ENCODE measurements around the gene CSNK1A1. TPM values are rescaled to one million over a fixed set of nuclear protein-coding genes. Genes with fewer than 3 reads are reported as not detected.
"Not testable (repeated sequence)": the region's sequence is repeated elsewhere in the genome, so short reads cannot be mapped to it uniquely, and the experiment has no call there.

Gene CSNK1A1
- total RNA-seq, 1 donor from 2014 or later: 294 TPM

DNA sequence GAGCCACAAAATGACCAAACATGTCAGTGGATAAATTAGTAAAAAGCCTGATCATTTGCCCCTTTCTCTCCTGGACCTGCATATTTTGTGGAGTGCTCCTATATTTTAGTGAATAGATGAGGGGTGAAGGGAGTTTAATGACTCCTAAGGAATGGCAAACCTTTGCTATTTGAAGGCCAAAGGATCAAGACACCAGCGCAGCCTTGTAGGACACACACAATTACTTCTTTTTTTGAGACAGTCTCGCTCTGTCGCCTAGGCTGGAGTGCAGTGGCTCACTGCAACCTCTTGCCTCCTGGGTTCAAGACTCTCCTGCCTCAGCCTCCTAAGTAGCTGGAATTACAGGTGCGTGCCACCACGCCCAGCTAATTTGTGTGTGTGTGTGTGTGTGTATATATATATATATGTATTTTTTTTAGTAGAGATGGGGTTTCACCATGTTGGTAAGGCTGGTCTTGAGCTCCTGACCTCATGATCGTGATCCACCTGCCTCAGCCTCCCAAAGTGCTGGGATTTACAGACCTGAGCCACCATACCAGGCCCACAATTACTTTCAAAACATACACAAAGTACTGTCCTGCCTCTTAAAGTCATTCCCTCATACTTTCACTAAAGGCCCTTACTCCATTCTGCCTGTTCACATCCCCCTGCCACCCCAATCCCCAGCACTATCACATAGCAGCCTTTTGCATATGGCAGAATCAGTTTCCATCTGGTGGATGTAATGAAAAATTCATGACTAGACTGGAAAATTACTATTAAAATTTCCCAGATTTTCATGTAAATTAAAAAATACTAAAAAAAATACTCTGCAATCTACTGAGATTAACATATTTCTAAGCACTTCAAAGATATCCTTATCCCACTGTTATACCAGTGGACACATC is 60.4 kb downstream of the CSNK1A1 start:
- DNase-seq (ENCODE audit: low read depth in 2 of 2): no peak

DNA sequence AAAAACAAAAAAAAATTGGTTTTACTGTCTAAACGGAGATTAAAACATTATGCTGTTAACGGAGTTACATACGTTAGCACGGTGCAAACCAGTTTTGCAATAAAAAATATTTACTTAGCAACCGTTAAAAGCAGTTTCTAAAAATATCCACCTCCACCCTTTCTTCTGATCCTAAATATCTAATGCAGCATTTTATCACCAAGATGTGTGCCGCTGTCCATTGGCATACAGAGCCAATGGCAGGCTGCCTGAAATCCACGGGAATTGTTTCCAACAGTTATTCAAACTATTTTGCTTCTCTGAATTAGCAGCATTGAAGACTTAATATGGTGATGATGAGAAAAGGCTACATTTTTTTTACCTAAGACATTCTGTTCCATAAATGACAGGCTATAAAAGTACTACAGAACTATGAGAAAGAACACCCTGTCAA is 61.6 kb downstream of the CSNK1A1 start:
- DNase-seq (ENCODE audit: low read depth in 2 of 2): peak; percentile 37 to 51

DNA sequence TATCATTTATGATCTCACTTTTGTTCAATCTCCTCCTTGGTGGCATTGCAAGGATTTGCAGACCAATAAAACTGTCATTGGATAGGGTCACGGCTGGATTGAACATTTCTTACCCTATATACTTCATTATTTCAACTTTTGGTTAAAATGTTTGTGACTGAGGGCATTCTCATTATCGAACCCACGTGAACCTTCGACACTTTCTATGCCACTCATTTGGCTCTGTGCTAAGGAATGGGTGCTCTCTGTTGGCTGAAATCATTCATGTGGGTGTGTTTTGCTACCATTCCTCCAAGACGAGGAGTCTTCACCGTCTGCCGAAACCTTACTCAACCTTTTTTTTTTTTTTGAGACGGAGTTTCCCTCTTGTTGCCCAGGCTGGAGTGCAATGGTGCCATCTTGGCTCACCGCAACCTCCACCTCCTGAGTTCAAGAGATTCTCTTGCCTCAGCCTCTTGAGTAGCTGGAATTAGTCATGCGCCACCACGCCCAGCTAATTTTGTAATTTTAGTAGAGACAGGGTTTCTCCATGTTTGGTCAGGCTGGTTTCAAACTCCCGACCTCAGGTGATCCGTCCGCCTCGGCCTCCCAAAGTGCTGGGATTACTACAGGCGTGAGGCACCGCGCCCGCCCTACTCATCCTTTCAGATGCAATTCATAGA is 62.5 kb downstream of the CSNK1A1 start:
- no peak for DNase-seq (ENCODE audit: low read depth in 2 of 2)

DNA sequence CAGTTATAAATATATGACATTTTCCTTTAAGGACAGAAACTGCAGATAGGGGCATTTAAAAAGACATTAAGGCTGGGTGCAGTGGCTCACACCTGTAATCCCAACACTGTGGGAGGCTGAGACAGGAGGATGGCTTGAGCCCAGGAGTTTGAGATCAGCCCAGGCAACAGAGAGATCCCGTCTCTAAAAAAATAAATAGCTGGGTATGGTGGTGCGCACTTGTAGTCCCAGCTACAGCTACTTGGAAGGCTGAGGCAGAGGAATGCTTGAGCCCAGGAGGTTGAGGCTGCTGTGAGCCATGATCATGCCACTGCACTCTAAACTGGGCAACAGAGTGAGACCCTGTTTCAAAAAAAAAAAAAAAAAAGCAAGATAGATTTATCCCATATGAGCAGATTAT is 63.6 kb downstream of the CSNK1A1 start:
- no peak for DNase-seq (ENCODE audit: low read depth in 2 of 2)

DNA sequence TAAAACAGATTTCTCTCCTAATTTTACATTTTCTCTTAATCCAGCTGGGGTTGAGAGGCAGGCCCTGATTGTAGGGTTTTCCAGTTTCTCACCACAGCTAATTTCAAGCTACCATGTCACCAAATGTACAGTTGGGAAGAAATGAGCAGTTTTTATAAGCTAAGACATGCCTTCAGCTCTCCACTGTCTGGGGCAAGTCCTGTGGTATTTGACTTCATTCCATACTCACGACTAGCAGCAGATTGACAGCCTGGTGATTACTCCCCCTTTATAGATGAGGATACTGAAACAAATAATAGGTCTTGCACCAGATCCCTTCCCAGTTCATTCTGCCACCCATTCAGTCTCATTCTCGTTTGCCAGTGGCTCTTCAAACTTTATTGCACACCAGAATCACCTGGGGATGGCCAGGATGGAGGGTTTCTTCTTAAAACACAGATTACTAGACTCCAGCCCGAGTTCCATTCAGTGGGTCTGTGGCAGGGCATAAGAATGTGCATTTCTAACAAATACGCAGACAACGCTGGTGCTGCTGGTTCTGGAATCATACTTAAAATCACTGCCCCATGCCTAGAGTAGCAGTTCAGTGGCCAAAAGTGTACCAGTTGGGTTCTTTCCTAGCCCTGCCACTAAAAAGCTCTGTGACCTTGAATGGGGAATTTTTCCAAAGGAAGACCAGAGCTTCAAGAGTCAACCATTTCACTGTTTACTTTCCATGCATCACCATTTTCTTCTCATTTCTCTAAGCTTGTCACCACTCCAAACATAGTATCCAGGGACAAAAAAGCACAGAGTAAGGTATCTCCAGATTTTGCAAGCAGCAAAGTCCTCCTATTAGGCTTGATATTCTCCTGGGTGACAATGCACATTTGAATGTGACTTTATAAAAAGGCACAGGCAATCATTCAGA is 64.3 kb downstream of the CSNK1A1 start:
- peak; percentile 51 to 58 for DNase-seq (ENCODE audit: low read depth in 2 of 2)

DNA sequence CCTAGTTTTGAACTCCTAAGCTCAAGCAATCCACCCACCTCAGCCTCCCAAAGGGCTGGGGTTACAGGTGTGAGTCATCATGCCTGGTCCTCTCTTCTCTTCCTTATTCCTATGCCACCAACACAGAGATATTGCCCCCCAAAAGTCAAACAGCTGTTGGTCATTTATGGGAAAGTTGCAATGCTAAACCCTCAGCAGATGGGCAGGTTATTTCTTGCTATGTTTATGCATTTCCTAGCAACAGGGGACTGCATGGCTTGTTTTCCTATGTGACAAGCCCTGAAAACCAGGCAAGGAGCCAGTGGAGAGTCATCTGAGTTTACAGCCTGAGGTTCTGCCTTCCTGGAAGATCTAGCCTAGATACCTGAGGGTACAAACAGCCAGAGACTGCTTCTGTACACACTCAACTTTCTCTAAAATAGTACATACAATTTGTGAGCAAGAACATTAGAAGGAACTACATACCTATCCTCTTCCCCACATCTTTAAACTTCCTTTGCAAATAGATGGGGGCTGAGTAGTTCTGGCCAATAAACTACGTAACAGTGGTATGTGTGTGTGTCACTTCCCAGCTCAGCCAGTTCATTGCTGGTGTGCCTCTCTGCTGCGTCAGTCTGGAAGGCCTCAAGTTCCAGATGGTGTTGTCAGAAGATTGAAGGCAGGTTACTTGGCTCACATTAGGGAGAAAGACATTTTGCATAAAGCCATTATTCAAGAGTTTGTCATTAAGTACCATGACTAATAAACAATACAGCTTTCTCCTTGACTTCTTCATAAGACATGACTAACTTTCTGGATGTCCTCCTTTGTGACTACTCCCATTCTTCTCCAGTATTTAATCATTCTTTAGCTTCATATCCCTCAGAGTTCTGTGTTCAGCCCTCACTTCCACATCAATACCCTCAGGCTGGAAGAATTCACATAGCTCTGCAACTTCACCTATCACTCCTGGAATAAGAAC is 65.3 kb downstream of the CSNK1A1 start:
- DNase-seq (ENCODE audit: low read depth in 2 of 2): peak; percentile 95 to 99

DNA sequence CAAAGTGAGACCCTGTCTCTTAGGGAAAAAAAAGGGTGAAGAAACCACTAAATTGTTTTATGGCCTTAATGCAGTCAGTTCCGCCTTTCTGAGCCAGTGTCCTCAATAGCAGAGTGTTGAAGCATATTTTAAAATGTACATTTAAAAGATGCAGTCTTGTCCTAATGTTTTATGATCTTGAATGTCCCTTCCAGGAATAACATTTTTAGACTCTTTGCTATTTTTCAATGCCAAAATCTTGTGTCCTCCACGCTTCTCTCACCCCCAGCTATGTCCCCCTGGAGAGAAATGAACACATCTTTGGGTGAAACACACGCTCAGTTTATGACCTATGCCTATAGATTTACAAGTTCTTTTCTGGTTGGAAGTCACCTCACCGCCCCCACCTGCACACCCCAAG is 69.8 kb downstream of the CSNK1A1 start:
- DNase-seq (ENCODE audit: low read depth in 2 of 2): no peak

DNA sequence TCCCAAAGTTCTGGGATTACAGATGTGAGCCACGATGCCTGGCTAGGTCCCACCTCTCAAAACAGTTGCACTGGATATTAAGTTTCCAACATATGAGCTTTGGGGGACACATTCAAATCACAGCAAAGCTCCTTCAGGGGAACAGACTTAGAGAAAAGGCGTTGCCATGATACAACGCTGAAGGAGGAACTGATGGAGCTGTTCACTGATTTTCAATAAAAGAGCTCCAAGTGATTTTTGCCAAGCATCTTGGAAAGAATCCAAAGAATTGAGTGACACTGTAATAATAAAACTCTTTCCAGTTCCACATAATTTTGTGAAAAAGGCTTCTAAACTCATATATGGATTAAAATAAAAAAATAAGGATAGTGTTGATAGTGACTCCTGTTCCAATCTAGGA is 72.5 kb downstream of the CSNK1A1 start:
- DNase-seq (ENCODE audit: low read depth in 2 of 2): no peak

DNA sequence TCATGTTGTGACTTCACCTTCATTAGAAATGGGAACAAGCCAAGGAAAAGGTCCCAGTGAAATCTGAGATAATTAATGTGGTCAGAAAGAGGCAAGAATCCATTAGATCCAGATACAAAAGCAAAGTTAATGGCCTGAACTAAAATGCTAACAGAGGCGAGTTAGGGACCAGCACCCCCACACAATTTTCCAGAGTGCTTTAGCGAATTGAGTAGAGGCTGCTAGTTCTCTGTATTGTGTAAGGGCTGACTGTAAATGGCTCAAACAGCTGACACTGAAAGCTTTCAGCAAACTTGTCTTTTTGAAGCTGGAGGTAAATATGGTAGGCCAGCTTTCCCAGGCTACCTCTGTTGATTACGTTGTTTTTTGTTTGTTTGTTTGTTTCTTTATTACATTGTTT is 75.5 kb downstream of the CSNK1A1 start:
- DNase-seq (ENCODE audit: low read depth in 2 of 2): no peak

DNA sequence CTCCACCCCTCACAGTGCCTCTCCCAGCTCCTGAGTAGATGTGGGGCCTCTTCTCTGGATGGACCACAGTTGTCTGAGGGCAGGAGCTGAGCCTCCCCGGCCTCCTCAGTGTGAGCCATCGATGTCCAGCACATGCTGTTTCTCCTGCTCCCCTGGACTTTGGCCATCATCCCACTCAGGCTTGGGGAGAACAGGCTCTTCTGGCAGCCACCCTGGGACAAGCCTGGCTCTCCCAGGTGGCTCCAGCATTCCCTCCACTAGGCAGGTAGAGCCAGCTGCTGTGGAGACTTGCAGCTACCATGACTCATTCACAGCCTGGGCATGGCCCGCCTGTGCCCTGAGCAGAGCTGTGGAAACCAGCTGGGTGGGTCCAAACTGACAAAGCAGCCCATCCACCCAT is 77.0 kb downstream of the CSNK1A1 start:
- DNase-seq (ENCODE audit: low read depth in 2 of 2): no peak

DNA sequence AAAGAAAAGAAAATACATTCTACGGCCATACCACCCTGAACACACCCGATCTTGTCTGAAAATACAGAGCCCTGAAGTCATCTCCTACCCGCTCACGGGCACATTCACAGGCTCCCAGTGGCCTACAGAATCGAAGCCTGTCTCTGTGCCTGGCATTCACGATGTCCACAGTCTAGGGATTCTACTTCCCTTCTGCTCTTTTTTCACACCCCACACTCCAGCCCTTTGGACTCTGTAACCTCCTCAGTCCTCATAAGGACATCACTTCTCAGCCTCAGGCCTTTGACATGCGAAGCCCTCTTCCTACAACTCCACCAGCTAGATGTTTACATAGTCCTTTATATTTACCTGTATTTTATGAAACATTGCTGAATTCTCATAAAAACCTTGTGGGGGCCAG is 77.8 kb downstream of the CSNK1A1 start:
- DNase-seq (ENCODE audit: low read depth in 2 of 2): no peak

DNA sequence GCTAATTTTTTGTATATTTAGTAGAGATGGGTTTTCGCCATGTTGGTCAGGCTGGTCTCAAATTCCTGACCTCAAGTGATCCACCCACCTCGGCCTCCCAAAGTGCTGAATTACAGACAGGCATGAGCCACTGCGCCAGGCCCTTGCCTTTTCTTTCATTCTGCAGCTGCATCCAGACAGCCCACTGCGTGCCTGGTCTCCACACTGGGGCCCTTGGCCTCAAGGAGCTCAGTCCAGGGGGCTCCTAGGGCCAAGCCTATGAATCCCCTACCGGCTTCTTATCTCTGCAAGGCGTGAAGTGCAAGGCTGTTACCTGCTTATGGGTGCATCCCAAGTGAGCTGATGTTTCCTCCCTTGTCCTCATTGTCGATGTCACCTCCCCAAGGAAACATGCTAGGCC is 78.8 kb downstream of the CSNK1A1 start:
- DNase-seq (ENCODE audit: low read depth in 2 of 2): no peak

DNA sequence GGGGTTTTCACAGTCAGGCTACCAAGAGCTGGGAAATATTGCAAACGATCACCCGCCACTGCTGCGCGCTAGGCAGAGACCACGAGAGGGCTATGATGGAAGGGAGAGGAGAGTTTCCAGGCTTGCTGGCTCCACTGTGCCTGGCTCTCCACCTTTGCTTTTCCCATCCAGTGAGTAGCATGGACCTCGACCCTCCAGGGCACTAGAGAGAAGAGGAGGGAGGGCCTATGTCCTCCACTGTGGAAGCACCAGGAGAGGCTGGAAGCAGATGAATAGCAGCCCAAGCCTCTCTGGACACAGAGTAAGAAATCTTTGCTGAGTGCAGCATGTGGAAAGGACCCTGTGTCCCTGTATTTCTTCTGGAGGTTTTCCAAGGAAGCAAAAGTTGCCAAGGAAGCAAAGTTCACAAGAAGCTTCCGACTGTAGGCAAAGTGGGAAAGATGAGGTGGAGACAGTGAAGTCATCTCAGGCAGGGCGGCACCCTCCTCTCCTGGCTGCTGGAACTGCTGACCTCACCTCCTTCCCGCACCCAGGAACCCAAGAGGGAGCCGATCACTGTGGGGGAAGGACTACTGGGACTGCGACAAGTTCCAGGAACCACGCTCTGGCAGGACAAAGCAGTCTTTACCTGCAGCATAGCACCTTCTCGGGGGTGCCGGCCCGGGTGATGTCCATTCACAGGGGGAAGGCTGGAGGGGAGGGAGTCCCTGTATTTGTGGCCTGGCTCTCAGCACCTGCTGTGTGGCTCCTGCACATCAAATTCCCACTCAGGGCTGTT is 79.6 kb downstream of the CSNK1A1 start:
- peak in 1 of 2 donors; percentile 71 for DNase-seq (ENCODE audit: low read depth in 2 of 2)

DNA sequence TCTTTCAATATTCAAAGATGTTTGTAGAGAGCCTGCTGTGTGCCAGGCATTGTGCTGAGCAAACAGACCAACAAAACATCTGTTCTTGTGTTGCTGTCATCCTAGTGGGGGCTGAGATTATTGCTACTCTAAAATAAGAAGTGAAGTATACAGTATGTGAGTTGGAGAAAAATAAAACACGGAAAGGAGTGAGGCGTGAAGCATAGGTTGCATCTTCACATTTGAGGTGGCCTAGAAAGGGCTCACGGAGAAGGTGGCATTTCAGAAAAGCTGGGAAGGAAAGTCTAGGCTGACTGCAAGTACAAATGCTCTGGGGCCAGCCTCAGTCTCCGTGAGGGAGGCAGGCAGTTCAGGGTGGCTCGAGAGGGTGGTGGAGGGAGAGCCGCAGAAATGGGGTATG is 80.3 kb downstream of the CSNK1A1 start:
- no peak for DNase-seq (ENCODE audit: low read depth in 2 of 2)

DNA sequence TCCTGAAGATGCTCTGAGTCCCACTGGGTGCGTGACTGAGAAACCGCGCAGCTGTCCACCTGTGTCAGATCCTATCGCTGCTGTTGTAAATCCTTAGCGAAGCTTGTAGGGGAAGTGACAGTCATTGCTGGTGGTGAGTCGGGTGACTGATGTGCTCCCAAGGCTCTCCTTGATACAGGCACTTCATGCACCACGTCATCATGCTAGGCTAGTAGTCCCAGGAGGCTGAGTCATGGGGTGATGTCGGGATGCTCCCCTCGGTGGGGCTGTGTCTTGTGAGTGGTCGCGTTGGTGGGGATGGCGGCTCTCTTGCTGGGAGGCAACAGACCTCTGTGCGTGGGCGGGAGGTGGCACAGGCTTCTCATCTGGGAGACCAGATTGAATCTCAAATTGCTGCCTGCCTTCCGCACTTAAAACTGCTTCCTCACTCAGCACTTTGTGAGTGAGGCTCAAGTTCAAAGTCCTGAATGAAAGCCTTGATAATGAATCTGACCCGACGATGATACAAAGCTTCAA is 84.7 kb downstream of the CSNK1A1 start:
- peak in 1 of 2 donors; percentile 85 for DNase-seq (ENCODE audit: low read depth in 2 of 2)

DNA sequence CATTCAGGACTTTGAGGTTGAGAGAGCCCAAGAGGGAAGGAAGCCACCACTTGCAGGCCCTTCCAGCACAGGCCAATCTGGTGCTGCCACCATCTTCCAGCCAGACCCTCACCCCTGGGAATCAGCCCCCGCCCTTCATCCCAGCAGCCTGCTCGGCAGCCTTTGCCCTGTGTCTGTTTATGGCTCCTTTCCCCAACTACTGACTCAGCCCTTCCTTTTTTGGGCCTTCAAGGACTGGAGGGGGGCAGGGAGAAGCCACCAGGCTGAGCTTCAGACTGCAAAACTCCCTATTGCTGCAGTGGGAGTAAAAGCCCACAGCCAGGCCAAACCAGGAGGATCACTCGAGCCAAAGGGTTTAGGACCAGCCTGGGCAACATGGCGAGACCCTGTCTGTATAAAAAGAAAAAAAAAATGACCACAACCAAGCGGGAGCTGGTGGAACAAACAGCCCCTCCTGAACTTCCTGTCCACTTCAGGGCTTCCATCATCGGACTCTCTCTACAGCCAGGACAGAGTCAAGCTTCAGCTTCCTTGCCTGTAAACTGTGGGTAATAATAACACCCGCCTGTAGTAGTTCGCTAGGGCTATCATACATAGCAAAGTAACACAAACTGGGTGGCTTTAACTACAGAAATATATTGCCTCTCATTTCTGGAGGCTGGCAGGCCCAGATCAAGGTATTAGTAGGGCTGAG is 86.3 kb downstream of the CSNK1A1 start:
- peak; percentile 83 to 90 for DNase-seq (ENCODE audit: low read depth in 2 of 2)

DNA sequence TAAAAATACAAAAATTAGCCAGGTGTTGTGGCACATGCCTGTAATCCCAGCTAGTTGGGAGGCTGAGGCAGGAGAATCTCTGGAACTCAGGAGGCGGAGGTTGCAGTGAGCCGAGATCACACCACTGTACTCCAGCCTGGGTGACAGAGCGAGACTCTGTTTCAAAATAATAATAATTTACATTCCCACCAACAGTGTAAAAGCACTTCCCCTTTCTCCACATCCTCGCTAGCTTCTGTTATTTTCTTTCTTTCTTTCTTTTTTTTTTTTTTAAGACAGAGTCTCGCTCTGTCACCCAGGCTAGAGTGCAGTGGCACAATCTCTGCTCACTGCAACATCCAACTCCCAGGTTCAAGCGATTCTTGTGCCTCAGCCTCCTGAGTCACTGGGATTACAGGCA is 89.3 kb downstream of the CSNK1A1 start:
- DNase-seq (ENCODE audit: low read depth in 2 of 2): not testable (repeated sequence)

DNA sequence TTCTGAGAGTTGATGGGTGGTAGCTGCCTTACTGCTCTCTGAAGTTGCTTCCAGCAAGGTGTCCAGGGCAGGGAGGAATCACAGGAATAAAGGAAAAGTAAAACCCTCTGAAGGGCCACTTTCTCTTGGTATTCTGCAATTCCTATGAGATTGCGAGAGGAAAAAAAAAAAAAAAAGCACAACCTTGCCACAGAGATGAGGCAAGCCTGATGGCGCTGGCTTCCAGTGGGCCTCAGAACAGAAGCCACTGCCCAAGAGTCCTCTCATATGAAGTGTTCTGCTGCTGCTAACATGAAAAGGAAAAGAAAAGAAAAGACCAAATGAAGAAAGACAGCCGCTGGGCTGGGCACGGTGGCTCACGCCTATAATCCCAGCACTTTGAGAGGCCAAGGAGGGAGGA is 91.3 kb downstream of the CSNK1A1 start:
- no peak for DNase-seq (ENCODE audit: low read depth in 2 of 2)

DNA sequence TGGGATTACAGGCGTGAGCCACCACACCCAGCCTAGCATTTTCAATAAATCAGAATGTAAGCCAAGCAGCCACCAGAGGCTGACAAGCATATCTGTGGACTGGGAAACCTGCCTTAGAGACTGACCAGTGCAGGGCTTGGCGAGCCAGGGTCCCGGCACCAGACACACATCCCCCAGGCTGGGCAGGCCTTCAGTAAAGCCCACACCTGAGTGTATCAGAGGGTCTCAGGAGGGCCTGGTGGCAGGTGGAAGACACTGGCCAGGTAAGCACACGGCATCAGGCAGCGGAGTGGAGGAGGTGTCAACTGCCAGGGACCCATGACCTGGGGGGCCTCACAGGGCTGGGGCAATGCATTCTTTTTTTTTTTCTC is 93.9 kb downstream of the CSNK1A1 start:
- no peak for DNase-seq (ENCODE audit: low read depth in 2 of 2)

All from lung microvascular endothelial cell (primary cell).